ENCODE measurements around the gene LMBRD1.
"Not testable (repeated sequence)": the region's sequence is repeated elsewhere in the genome, so short reads cannot be mapped to it uniquely, and the experiment has no call there.

DNA sequence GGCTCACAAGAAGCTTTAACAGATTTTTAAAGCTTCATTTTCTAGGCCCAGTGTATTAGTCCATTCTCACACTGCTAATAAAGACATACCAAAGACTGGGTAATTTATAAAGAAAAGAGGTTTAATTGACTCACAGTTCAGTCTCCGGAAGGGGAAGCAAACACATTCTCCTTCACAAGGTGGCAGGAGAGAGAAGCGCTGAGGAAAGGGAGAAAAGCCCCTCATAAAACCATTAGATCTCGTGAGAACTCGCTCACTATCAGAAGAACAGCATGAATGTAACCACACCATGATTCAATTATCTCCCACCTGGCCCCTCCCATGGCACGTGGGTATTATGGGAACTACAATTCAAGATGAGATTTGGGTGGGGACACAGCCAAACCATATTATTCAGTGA, 27.5 kb upstream of the LMBRD1 start:
- TF ChIP-seq POLR2AphosphoS5 (IDR thresholded peaks at IDR 0.05; ENCODE audit: borderline replicate concordance, low read depth, low read length); EZH2 (IDR thresholded peaks at IDR 0.05); FOXP2 (optimal IDR thresholded peaks at IDR 0.05; ENCODE audit: control extremely low read depth, extremely low read length, insufficient read depth): not testable (repeated sequence)
